ENCODE measurements around the gene ZSCAN9. TPM values are rescaled to one million over a fixed set of nuclear protein-coding genes. Genes with fewer than 3 reads are reported as not detected.

ZSCAN9 gene
- total and polyA plus RNA-seq, 4 donors = 1.3 to 4.8 (median 2.6) TPM

- no peak for DNase-seq (ENCODE audit: low spot score)
- H3K27me3 ChIP-seq (ENCODE audit: control insufficient read depth in 4 of 4, insufficient read depth in 4 of 4, low read length in 3 of 4) = peaks cover 3 to 42% (median 21%) of the 10 kb centered on the region in 4 donors
Observed at GRCh38 chr6:28205879-28206278, 19.2 kb upstream of the ZSCAN9 start.

GRCh38 chr6:28206527-28206926, 18.5 kb upstream of the ZSCAN9 start:
- no peak for DNase-seq (ENCODE audit: low spot score)
- peaks cover 0 to 4% (median 2%) of the 10 kb centered on the region in 4 donors for H3K4me1 ChIP-seq (ENCODE audit: control insufficient read depth in 4 of 4, insufficient read depth in 4 of 4, low read length in 3 of 4)
- H3K27me3 ChIP-seq (ENCODE audit: control insufficient read depth in 4 of 4, insufficient read depth in 4 of 4, low read length in 3 of 4) = peaks cover 3 to 48% (median 24%) of the 10 kb centered on the region in 4 donors
- no peak overlapping the region for H3K4me3 ChIP-seq (ENCODE audit: low read depth in 1 of 3, low read length in 3 of 3)
- WGBS = 41% methylated on average over 3 of the region's 3 CpGs
- no peak overlapping the region for H3K9ac ChIP-seq (ENCODE audit: low read depth in 1 of 2, low read length in 2 of 2)
- H3K27ac ChIP-seq (ENCODE audit: low read depth in 1 of 2, low read length in 2 of 2) = no peak overlapping the region
- peaks cover 3 to 36% (median 6%) of the 10 kb centered on the region in 4 donors for H3K9me3 ChIP-seq (ENCODE audit: control insufficient read depth in 4 of 4, low read length in 3 of 4)
- H3K36me3 ChIP-seq (ENCODE audit: control insufficient read depth in 4 of 4, insufficient read depth in 3 of 4, low read depth in 1 of 4, low read length in 3 of 4) = no peaks in the 10 kb centered on the region
- TF ChIP-seq NR2F2 (IDR thresholded peaks at IDR 0.05) (no peak), RAD21 (IDR thresholded peaks at IDR 0.05) (no peak), ATF3 (IDR thresholded peaks at IDR 0.05) (no peak), JUND (IDR thresholded peaks at IDR 0.05) (no peak), FOXA2 (IDR thresholded peaks at IDR 0.05) (no peak), ZBTB33 (IDR thresholded peaks at IDR 0.05) (no peak), FOXA1 (IDR thresholded peaks at IDR 0.05) (no peak), YY1 (IDR thresholded peaks at IDR 0.05) (no peak), HNF4G (IDR thresholded peaks at IDR 0.05) (no peak), EGR1 (IDR thresholded peaks at IDR 0.05; ENCODE audit: low read depth in 2 of 2) (no peak), CTCF (IDR thresholded peaks at IDR 0.05; ENCODE audit: low read depth, low read length, missing input control) (no peak), GABPA (IDR thresholded peaks at IDR 0.05 in 1 of 2, conservative IDR thresholded peaks at IDR 0.05 in 1 of 2) (no peak), RXRA (IDR thresholded peaks at IDR 0.05) (no peak)

More at GRCh38 chr6:28205879-28206278, 19.2 kb upstream of the ZSCAN9 start:
- peaks cover 3 to 36% (median 6%) of the 10 kb centered on the region in 4 donors for H3K9me3 ChIP-seq (ENCODE audit: control insufficient read depth in 4 of 4, low read length in 3 of 4)
- H3K27ac ChIP-seq (ENCODE audit: low read depth in 1 of 2, low read length in 2 of 2) = no peak overlapping the region
- no peak overlapping the region for H3K9ac ChIP-seq (ENCODE audit: low read depth in 1 of 2, low read length in 2 of 2)
- WGBS = 30% methylated on average over 1 of the region's 1 CpG
- peaks cover 0 to 4% (median 2%) of the 10 kb centered on the region in 4 donors for H3K4me1 ChIP-seq (ENCODE audit: control insufficient read depth in 4 of 4, insufficient read depth in 4 of 4, low read length in 3 of 4)
- TF ChIP-seq ZBTB33 (IDR thresholded peaks at IDR 0.05) (no peak), FOXA2 (IDR thresholded peaks at IDR 0.05) (no peak), JUND (IDR thresholded peaks at IDR 0.05) (no peak), EGR1 (IDR thresholded peaks at IDR 0.05; ENCODE audit: low read depth in 2 of 2) (no peak), NR2F2 (IDR thresholded peaks at IDR 0.05) (no peak), ATF3 (IDR thresholded peaks at IDR 0.05) (no peak), REST (IDR thresholded peaks at IDR 0.05) (no peak)
- no peak overlapping the region for H3K4me3 ChIP-seq (ENCODE audit: low read depth in 1 of 3, low read length in 3 of 3)
- no peaks in the 10 kb centered on the region for H3K36me3 ChIP-seq (ENCODE audit: control insufficient read depth in 4 of 4, insufficient read depth in 3 of 4, low read depth in 1 of 4, low read length in 3 of 4)
